Lower leg skin (tissue), 3 donors: Measurements from ENCODE around the gene ADAM17.

Experiments
- CTCF ChIP-seq, 3 donors: fragments of 450-650 bp; IDR thresholded peaks; one replicate each; pipeline ENCODE4 v1.5.1; 2016; ENCODE audit warnings: antibody characterized with exemption in 3 of 3, mild to moderate bottlenecking in 3 of 3, moderate library complexity in 2 of 3
- POLR2A ChIP-seq, 2 donors: fragments of 450-650 bp; IDR thresholded peaks; one replicate each; pipeline ENCODE4 v1.6.1; 2016 to 2017; ENCODE audit warnings: antibody characterized with exemption in 2 of 2, mild to moderate bottlenecking in 1 of 2, moderate library complexity in 1 of 2

GRCh38 chr2:9473985-9474360, 81.7 kb downstream of the ADAM17 start:
- TF ChIP-seq POLR2A (IDR thresholded peaks at IDR 0.05) (no peak), CTCF (IDR thresholded peaks at IDR 0.05) (no peak)
